NK-92 (cell line): Measurements from ENCODE around the gene USP12.
"Not testable (repeated sequence)": the region's sequence is repeated elsewhere in the genome, so short reads cannot be mapped to it uniquely, and the experiment has no call there.

Experiments used
- DNase-seq: peaks from one replicate; lab custom pipeline; 2025; ENCODE audit not compliant: unreplicated experiment; lab: John Stamatoyannopoulos, UW

USP12 gene

GRCh38 chr13:27080018-27080948 lies 91.3 kb downstream of the USP12 start:
- no peak for DNase-seq

- DNase-seq = no peak
These were observed 92.1 kb downstream of the USP12 start for GRCh38 chr13:27079421-27079958.

GRCh38 chr13:27077451-27077850 lies 94.2 kb downstream of the USP12 start:
- no peak for DNase-seq

- DNase-seq = no peak
These were observed 95.2 kb downstream of the USP12 start for GRCh38 chr13:27076421-27076820.

GRCh38 chr13:27073186-27073585 lies 98.4 kb downstream of the USP12 start:
- no peak for DNase-seq

GRCh38 chr13:27066123-27066522 lies 105.5 kb downstream of the USP12 start:
- DNase-seq = not testable (repeated sequence)

GRCh38 chr13:27065582-27065981 lies 106.0 kb downstream of the USP12 start:
- no peak for DNase-seq

- no peak for DNase-seq
These were observed 107.2 kb downstream of the USP12 start for GRCh38 chr13:27064252-27064995.

- DNase-seq = no peak
These were observed 113.8 kb downstream of the USP12 start for GRCh38 chr13:27057817-27058216.

GRCh38 chr13:27055526-27055925 lies 116.1 kb downstream of the USP12 start:
- no peak for DNase-seq

GRCh38 chr13:27054760-27055159 lies 116.9 kb downstream of the USP12 start:
- DNase-seq = no peak

GRCh38 chr13:27053902-27054595 lies 117.6 kb downstream of the USP12 start:
- no peak for DNase-seq

GRCh38 chr13:27053210-27053884 lies 118.3 kb downstream of the USP12 start:
- DNase-seq = no peak

GRCh38 chr13:27052551-27053208 lies 118.9 kb downstream of the USP12 start:
- no peak for DNase-seq

- DNase-seq = no peak
These were observed 124.5 kb downstream of the USP12 start for GRCh38 chr13:27047081-27047480.

- DNase-seq = no peak
These were observed 126.6 kb downstream of the USP12 start for GRCh38 chr13:27044837-27045570.

- DNase-seq = no peak
These were observed 128.6 kb downstream of the USP12 start for GRCh38 chr13:27043013-27043412.

- no peak for DNase-seq
These were observed 130.3 kb downstream of the USP12 start for GRCh38 chr13:27041341-27041740.

GRCh38 chr13:27040826-27041108 lies 130.8 kb downstream of the USP12 start:
- DNase-seq = no peak
